ENCODE results near the gene TRAPPC2L.

Gene TRAPPC2L

GRCh38 chr16:88862968-88863367, 6.0 kb downstream of the TRAPPC2L start:
- no peak for DNase-seq

DNA sequence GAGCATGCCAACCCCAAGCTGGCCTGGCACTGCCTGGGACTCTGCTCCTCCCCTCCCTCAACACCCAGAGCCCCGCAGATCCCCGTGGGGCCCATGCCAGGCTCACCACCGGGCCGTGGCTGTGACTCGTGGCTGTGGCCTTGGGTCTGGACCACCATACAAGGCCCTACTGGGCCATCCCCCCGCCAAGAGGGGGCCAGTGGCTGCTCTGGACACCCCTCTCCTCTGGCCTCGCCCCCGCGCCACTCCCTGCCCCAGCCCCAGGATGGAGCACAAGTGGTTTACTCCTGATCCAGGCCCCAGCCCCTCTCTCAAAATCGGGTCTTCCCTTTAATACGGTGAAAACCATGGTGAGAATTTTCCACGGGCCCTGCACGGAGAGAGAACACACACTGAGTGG, 6.5 kb downstream of the TRAPPC2L start:
- no peak for DNase-seq

GRCh38 chr16:88864099-88864498, 7.2 kb downstream of the TRAPPC2L start:
- no peak for DNase-seq

- no peak for DNase-seq
Measured at GRCh38 chr16:88864521-88864920, 7.6 kb downstream of the TRAPPC2L start.

DNA sequence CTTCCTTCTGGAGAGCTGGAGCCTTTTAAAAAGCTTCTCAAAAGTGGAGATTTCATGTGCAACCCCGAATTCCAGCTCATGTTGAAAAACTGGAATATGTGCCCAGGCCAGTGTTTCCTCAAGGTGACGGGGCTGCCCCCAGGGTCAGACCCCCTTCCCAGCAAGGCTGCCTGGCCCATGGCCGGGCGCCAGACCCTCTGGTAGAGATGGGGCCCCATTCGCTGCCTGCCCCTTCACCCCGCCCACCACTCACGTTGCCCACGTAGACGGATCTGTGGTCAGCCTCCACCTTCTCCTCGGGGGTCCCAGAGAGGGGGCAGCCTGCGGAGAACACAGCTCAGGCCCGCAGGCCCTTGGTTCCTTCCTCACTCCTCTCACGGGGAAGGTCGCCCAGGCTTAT, 8.4 kb downstream of the TRAPPC2L start:
- no peak for DNase-seq

- DNase-seq: no peak
Measured at GRCh38 chr16:88865742-88866141, 8.8 kb downstream of the TRAPPC2L start.

DNA sequence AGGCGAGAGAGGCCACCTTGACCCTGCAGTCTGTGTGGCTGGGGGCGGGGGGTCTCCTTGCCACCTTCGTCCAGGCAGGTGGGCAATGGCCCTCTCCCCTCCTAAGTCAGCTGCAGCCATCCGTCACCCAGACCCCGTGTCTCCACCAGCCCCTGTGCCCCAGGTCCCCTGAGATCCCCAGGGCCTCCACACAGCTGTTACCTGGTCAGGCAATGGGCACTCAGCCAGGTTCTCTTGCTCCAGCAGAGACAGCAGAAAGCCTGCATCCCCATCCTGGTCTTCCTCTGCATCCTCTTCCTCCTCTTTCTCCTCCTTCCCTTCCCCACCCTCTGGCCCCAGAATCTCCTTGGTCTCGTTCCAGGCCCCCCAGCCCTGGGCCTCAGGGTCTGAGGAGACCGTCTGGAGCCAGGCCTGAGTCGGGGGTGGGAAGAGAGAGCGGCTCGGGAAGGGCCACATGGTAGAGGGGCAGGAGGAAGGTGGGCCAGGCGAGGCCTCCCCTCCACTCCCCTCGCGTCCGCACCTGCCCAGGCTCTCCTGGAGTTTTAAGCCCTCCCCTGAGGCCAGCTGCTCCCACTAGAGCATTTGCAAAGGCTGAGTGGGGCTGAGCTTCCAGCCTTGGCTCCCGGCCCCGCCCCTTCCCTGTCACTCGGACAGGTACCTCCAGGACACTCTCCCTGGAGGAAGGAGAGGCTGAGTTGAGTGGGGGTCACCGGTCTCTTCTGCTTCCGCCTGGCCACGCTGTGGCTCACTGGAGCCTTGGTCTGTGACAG, 9.4 kb downstream of the TRAPPC2L start, which contains the start of gene PABPN1L:
TSS of gene PABPN1L (minus strand) at position 510 of the 770 bp plus-strand sequence. CDS start at position 456, 54 bp downstream.
- DNase-seq: no peak

- DNase-seq: no peak
Measured at GRCh38 chr16:88867581-88868246, 10.8 kb downstream of the TRAPPC2L start.

DNA sequence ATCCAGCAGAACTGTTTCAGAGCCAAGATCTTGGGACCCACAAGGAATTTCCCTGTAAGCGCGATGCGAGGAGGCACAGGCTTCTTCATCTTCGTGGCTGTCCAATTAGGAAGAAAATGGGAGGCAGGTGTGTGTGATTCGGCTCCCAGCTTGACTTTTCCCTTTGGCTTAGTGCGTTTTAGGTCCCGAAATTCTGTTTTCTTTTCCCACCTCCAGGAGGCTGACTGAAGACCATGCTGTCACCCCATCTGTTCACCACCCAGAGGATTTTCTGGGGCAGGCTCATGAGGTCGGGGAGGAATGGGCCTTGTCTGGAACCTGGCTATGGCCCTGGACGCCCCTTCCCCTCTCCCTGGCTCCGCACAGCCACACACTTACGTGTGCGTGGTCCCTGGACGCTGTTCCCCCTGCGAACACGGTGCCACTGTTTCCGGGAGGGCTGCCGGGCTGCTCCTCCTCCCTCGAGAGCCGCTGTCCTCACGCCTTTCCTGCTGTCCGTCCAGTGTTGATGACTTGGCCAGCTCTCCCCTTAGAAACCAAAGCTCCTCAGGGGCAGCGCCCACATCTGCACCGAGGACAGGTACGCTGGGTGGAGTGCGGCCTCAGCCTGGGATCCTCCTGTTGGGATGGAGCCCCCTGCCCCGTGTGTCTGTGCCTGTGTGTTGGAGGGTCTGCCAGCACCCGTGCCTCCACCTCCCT, 12.2 kb downstream of the TRAPPC2L start:
- no peak for DNase-seq

GRCh38 chr16:88869673-88869980, 12.7 kb downstream of the TRAPPC2L start:
- DNase-seq: no peak

DNA sequence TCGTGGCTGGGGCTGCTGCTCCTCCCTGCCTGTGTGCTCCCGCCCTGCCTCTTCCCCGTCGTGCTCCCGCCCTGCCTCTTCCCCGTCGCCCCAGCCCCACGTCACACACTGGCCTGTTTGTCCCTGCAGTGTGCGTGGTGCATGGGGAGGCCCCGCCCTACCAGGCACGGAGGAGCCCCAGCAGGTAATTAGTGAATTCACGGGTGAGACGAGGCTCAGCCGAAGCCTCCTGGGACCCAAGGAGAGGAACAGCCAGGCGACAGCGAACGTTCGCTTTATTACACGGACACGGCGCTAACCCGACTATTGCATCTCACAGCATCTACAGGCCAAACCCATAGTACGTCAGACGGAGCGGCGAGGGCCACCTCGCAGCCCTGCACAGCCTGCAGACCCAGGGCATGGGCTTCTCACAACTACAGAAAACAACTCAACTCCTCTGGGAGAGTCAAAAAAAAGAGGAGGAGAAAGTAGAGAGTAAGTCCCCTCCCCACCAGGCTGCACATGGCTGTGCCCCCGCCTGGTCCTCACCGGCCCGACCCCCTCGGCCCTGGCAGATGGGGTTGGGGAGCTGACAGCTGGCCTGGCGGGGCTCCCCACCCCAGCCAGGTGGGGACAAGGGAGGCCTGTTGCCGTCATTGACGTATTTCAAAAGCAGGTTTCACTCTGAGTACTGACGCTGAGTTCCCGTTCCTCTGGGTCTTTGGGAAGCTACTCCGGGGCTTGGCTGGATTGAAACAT, 13.9 kb downstream of the TRAPPC2L start:
- no peak for DNase-seq

DNA sequence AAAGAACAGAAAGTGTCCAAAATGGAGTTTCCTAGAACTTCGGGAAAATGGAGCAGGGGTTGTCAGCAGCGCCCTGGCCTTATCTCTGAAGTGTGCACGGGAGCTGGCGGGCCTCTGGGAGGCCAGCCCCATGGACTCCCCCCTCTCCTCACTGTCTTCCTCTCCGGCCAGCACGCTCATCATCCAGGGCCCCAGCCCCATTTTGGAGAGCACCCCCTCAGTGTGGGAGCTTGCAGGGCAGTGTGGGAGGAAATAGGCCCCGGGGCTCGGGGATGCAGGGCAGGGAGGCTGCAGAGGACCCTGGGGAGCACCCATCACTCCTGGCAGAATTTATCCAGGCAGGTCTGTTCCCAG, 14.4 kb downstream of the TRAPPC2L start:
- DNase-seq: no peak

- no peak for DNase-seq
Measured at GRCh38 chr16:88871730-88872416, 14.9 kb downstream of the TRAPPC2L start.

- no peak for DNase-seq
Measured at GRCh38 chr16:88872650-88873331, 15.9 kb downstream of the TRAPPC2L start.

DNA sequence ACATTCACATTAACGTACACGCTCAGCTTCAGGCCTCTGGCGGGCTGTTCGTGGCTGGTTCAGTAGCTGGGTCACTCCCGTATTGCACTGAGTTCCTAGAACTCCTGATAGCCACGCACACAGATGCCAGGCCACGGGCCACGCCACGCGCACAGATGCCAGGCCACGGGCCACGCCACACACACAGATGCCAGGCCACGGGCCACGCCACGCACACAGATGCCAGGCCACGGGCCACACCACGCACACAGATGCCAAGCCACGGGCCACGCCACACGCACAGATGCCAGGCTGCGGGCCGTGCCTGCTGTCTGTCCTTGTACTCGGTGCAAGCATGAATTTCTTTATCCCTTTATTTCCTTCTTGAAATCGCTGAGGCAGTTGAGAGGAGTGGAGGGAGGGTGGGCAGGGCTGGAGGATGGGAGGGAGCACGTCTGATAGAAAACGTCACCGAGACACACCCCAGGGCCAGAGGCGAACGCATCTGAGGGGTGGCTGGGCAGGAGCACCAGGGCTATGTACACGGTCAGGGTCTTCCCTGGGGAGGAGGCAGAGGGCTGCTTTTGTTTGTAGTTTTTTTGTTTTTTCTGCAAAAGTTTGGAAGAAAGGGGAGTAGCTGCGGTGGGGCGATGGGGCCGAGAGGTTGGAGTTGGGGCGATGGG, 18.1 kb downstream of the TRAPPC2L start:
- DNase-seq: no peak

DNA sequence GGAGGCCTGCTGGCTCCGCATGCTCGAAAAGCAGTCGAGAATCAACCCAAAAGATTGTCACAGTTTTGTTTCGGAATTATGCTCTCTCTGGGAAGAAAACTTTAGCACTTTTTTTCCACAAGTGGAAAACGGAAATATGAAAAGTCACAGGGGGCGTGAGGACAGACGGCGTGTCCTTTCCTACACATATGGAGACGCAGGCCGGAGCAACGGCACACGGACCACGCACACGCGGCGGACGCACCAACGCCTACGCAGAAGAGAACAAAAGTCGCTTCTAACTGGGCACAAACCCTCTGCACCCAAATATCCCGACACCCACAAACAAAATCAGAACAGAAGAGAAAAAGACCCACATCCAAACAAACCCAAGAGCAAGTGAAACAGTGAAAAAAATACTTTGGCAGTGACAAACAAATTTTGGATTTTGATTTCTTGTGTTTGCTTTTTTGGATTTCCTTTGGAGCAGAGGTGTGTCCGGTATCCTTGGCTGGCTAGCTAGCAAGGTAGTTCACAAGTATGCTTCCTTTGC, 18.8 kb downstream of the TRAPPC2L start:
- DNase-seq: no peak

GRCh38 chr16:88876942-88877526, 20.1 kb downstream of the TRAPPC2L start:
- no peak for DNase-seq

DNA sequence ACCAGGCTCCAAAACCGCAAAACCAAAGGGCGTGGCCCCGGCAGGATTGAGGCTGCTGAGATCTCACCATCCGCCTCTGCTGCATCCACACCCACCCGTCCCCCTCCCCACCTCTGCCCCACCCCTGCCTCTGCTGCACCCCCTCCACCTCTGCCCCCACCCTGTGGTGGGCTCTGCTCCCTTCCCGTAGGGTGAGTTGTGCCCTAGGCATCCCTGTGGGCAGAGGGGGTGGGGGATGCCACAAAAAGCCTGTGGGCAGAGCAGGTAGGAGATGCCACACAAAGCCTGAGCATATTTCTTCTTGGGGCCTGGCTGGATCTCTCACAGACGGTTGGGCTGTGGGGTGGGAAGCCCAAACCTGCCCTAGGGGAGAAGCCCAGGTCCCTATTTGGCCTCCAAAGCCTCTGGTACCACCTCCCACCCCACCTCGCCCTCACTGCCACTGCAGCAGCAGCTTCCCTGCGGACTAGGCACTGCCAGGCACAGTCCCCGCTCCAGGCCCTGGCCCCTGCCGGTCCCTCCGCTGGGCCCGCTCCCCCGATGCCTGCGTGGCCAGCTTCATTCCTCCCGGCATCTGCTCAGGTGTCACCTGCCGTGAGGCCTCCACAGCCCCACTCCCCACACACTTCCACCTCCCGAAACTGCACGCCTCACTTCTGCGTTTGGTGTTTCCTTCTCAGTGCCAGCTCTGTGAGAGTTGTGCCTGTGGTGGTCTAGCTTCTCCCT, 20.8 kb downstream of the TRAPPC2L start:
- DNase-seq: no peak

DNA sequence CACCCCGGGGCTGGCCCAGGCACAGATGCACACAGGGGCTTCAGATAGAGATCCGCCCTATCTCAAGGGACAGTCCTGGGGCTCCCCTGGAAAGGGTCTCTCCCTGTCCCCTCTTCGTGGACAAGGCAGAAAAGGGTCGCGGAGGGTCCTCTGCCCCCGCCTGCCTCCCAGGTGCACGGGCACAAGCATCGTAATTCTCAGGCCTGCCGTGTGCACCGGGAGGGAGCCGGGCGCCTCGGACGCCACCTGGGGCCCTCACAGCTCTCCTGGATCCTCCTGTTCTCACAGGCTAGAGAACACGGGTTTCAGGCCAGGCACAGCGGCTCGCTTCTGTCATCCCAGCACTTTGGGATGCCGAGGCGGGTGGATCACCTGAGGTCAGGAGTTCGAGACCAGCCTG, 21.4 kb downstream of the TRAPPC2L start:
- DNase-seq: no peak
